Endodermal cell (in vitro differentiated cells): ENCODE data around the gene CCDC6. TPM values are rescaled to one million over a fixed set of nuclear protein-coding genes. Genes with fewer than 3 reads are reported as not detected.

Experiments
- DNase-seq: peaks from one replicate; pipeline ENCODE4 v3.0.0-alpha.2; 2017
- H3K27ac ChIP-seq: 2 replicates; pipeline ENCODE4 v1.5.1; 2013; ENCODE audit warnings: mild to moderate bottlenecking, low read depth, low read length, moderate library complexity
- H3K27me3 ChIP-seq: 2 replicates; pipeline ENCODE4 v1.6.1; 2013; ENCODE audit warnings: mild to moderate bottlenecking, low read length, moderate library complexity; ENCODE audit not compliant: insufficient read depth, control insufficient read depth, poor library complexity, severe bottlenecking
- H3K36me3 ChIP-seq: 2 replicates; pipeline ENCODE4 v1.7.0; 2013; ENCODE audit warnings: mild to moderate bottlenecking, low read length, moderate library complexity; ENCODE audit not compliant: control insufficient read depth, insufficient read depth
- H3K4me1 ChIP-seq: one replicate; pipeline ENCODE4 v1.7.0; 2013; ENCODE audit warnings: low read length; ENCODE audit not compliant: control insufficient read depth, insufficient read depth
- H3K4me3 ChIP-seq: 2 replicates; pipeline ENCODE4 v1.5.1; 2013; ENCODE audit warnings: mild to moderate bottlenecking, low read length, moderate library complexity
- H3K9ac ChIP-seq: 2 replicates; pipeline ENCODE4 v1.6.1; 2013; ENCODE audit warnings: mild to moderate bottlenecking, low read length, moderate library complexity; ENCODE audit not compliant: poor library complexity, severe bottlenecking; ENCODE audit errors: extremely low read depth
- H3K9me3 ChIP-seq: 2 replicates; pipeline ENCODE4 v1.6.1; 2013; ENCODE audit warnings: mild to moderate bottlenecking, low read length, moderate library complexity; ENCODE audit not compliant: control insufficient read depth
- H3K27ac Mint-ChIP-seq: 2 replicates; pipeline ENCODE4 v1.8.0; 2020; ENCODE audit warnings: mixed read lengths
- H3K27me3 Mint-ChIP-seq: 2 replicates; pipeline ENCODE4 v1.8.0; 2021; ENCODE audit warnings: mild to moderate bottlenecking, mixed read lengths; ENCODE audit not compliant: insufficient read depth
- H3K36me3 Mint-ChIP-seq: 2 replicates; pipeline ENCODE4 v1.8.0; 2020; ENCODE audit warnings: low read depth, mixed read lengths
- H3K4me1 Mint-ChIP-seq: 2 replicates; pipeline ENCODE4 v1.8.0; 2020; ENCODE audit warnings: mixed read lengths
- H3K4me3 Mint-ChIP-seq: 2 replicates; pipeline ENCODE4 v1.8.0; 2020; ENCODE audit warnings: mild to moderate bottlenecking, moderate library complexity, mixed read lengths
- H3K9me3 Mint-ChIP-seq: 2 replicates; pipeline ENCODE4 v1.8.0; 2020; ENCODE audit warnings: mild to moderate bottlenecking, mixed read lengths
- WGBS, 2 experiments: methylation state at CpG; one replicate each; pipeline versions ENCODE4 v1.1.5 to v1.1.7; 2013; ENCODE audit warnings: missing lambda C conversion rate in 2 of 2, mixed read lengths in 1 of 2; ENCODE audit not compliant: insufficient coverage in 1 of 2, insufficient read length in 1 of 2; 5-methylcytosine and 5-hydroxymethylcytosine counted together
- total RNA-seq, 2 donors: library from RNA; stranded (reverse); fragmentation: NEBNext Ultra II Directional in 1 of 2; extraction: Animal tissue kit (Norgen Biotek cat#: 25700) in 1 of 2; gene quantifications; 2 replicates in 1 of 2; 3 replicates in 1 of 2; pipeline ENCODE4 v1.2.1, GENCODE V29; 2021
- TF ChIP-seq, protein P1 (sequence below): fragments of 200-600 bp; sonication (generic); conservative IDR thresholded peaks from 2 replicates; pipeline ENCODE4 v1.5.0; 2021; ENCODE audit warnings: antibody characterized with exemption, mild to moderate bottlenecking

CCDC6 gene
- total RNA-seq, 2 donors from 2014 or later: 29.3 to 30.4 TPM

DNA sequence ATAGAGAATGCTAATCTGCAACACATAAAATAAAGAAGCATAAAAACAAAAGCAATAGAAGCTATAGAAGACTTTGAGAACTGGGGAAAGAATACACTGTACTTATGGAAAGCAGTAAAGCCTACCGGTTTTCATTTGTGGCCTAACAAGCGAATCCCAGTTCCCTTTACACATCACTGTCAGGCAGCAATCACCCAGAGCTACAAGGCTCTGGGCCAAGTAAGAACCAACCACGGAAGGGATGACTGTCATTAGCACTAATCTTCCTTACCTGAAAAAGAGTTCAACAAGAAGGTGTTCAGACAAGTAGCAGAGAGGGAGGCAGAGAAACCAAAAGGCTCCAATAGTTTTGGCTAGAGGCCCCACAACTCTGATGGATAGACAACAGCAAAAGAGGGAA is 15.0 kb downstream of the CCDC6 start:
- no peak overlapping the region for H3K9ac ChIP-seq
- Mint-ChIP-seq H3K4me1 (peaks cover 41% of the 10 kb centered on the region), H3K9me3 (no peaks in the 10 kb centered on the region), H3K27ac (no peak overlapping the region), H3K4me3 (no peak overlapping the region), H3K36me3 (peaks cover 1% of the 10 kb centered on the region), H3K27me3 (no peaks in the 10 kb centered on the region)
- H3K36me3 ChIP-seq: no peaks in the 10 kb centered on the region
- H3K4me3 ChIP-seq: no peak overlapping the region
- DNase-seq: no peak
- H3K9me3 ChIP-seq: no peaks in the 10 kb centered on the region
- TF ChIP-seq, protein P1, sequence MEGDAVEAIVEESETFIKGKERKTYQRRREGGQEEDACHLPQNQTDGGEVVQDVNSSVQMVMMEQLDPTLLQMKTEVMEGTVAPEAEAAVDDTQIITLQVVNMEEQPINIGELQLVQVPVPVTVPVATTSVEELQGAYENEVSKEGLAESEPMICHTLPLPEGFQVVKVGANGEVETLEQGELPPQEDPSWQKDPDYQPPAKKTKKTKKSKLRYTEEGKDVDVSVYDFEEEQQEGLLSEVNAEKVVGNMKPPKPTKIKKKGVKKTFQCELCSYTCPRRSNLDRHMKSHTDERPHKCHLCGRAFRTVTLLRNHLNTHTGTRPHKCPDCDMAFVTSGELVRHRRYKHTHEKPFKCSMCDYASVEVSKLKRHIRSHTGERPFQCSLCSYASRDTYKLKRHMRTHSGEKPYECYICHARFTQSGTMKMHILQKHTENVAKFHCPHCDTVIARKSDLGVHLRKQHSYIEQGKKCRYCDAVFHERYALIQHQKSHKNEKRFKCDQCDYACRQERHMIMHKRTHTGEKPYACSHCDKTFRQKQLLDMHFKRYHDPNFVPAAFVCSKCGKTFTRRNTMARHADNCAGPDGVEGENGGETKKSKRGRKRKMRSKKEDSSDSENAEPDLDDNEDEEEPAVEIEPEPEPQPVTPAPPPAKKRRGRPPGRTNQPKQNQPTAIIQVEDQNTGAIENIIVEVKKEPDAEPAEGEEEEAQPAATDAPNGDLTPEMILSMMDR: no peak
- H3K27me3 ChIP-seq: no peaks in the 10 kb centered on the region
- 73 to 95% methylated on average over 2 to 3 of the region's 3 CpGs for WGBS, 2 experiments
- H3K27ac ChIP-seq: no peak overlapping the region
- H3K4me1 ChIP-seq: peaks cover 6% of the 10 kb centered on the region

DNA sequence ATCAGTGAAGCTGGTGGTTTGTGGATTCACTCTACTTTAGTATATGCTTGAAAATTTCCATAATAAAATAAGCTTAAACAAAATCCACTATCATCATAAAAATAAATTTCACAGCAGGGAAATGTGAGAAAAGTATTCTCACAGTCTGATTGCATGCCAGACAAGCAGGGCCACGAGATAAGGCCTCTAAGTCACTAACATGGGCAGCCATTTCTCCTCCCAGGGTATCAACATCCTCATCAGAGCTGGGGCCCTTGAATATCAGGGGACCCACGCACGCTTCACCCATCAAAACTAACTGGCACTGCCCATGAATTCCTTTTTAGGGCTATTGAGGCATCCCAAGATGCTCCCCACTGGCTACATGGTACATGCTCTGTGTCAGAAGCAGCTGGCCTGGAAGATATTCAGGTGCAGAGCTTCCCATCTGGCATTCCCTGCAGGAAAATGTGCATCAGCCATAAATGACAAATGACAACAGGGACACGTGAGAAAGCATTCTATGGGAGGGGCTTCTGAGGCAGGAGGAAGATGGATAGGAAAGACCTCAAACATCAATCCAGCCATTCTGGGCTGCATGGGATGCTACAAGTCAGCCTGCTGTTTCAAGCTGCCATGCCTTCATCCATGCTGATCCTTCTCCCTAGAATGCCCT is 17.4 kb downstream of the CCDC6 start:
- TF ChIP-seq, protein P1: no peak
- peaks cover 36% of the 10 kb centered on the region for H3K4me1 Mint-ChIP-seq
- H3K27me3 ChIP-seq: no peaks in the 10 kb centered on the region
- no peak overlapping the region for H3K9ac ChIP-seq
- no peak overlapping the region for H3K27ac Mint-ChIP-seq
- H3K9me3 ChIP-seq: no peaks in the 10 kb centered on the region
- WGBS, 2 experiments: 86 to 94% methylated on average over 2 to 4 of the region's 4 CpGs
- H3K9me3 Mint-ChIP-seq: no peaks in the 10 kb centered on the region
- no peaks in the 10 kb centered on the region for H3K27me3 Mint-ChIP-seq
- H3K36me3 ChIP-seq: no peaks in the 10 kb centered on the region
- H3K36me3 Mint-ChIP-seq: peaks cover 1% of the 10 kb centered on the region
- H3K4me3 ChIP-seq: no peak overlapping the region
- no peak for DNase-seq
- no peak overlapping the region for H3K4me3 Mint-ChIP-seq
- H3K27ac ChIP-seq: no peak overlapping the region
- peaks cover 9% of the 10 kb centered on the region for H3K4me1 ChIP-seq

DNA sequence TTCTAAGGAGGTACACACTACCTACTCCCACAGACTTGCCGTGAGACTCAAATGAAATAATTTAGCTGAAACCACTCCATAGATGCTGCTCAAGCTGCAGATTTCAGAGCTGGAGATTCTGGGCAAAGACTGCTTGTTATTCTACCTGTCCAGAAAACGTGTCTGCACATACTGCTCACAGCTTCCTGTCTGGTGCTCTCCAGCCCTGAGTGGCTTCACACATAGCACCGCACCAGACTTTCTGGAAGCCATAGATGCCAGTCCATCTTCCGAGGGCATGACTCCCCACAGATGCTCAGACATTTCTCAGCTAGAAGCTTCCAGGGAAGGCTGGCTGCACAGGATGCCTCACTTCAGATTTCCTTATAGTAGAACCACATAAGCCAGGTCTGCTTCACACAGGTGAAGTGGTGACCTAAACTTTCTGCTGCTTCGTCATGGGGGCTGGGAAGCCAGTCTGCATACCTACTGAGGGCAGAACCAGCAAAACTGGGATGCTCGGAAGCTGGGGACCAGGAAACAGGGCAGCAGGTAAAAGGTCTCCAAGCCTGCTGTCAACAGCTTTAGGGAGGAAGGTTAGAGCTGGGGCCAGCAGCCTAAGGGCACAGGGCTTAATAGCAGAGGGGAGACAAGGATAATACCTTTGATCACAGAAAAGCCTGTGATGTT is 18.2 kb downstream of the CCDC6 start:
- H3K4me1 Mint-ChIP-seq: peaks cover 37% of the 10 kb centered on the region
- H3K36me3 ChIP-seq: no peaks in the 10 kb centered on the region
- H3K9me3 Mint-ChIP-seq: no peaks in the 10 kb centered on the region
- TF ChIP-seq, protein P1: no peak
- H3K27me3 ChIP-seq: no peaks in the 10 kb centered on the region
- H3K27ac Mint-ChIP-seq: no peak overlapping the region
- H3K9ac ChIP-seq: no peak overlapping the region
- no peak for DNase-seq
- H3K4me3 Mint-ChIP-seq: no peak overlapping the region
- H3K4me1 ChIP-seq: peaks cover 13% of the 10 kb centered on the region
- H3K27ac ChIP-seq: no peak overlapping the region
- 88 to 89% methylated on average over 6 of the region's 6 CpGs for WGBS, 2 experiments
- H3K9me3 ChIP-seq: no peaks in the 10 kb centered on the region
- H3K27me3 Mint-ChIP-seq: no peaks in the 10 kb centered on the region
- no peak overlapping the region for H3K4me3 ChIP-seq
- peaks cover 1% of the 10 kb centered on the region for H3K36me3 Mint-ChIP-seq
